Measurements from ENCODE around the gene SVOP.

- TF ChIP-seq EZH2 (IDR thresholded peaks at IDR 0.05; ENCODE audit: insufficient read depth, poor library complexity, severe bottlenecking) (no peak), EZH2phosphoT487 (IDR thresholded peaks at IDR 0.05; ENCODE audit: insufficient read depth, low read depth) (no peak)
Observed at GRCh38 chr12:108938247-108938924, 82.5 kb downstream of the SVOP start.
